Measurements from ENCODE around the gene BBS12. TPM values are rescaled to one million over a fixed set of nuclear protein-coding genes. Genes with fewer than 3 reads are reported as not detected.

The BBS12 gene
- total RNA-seq (7.4 and 8.4 TPM in 2 replicates), polyA plus RNA-seq (1.5 and 3.6 TPM in 2 replicates), polyA minus RNA-seq (ENCODE audit: low replicate concordance) (1.1 TPM in 1 of 2 replicates, not detected in the other)
- 2.0 and 3.3 TPM in 2 replicates for polyA plus RNA-seq (2012)

DNA sequence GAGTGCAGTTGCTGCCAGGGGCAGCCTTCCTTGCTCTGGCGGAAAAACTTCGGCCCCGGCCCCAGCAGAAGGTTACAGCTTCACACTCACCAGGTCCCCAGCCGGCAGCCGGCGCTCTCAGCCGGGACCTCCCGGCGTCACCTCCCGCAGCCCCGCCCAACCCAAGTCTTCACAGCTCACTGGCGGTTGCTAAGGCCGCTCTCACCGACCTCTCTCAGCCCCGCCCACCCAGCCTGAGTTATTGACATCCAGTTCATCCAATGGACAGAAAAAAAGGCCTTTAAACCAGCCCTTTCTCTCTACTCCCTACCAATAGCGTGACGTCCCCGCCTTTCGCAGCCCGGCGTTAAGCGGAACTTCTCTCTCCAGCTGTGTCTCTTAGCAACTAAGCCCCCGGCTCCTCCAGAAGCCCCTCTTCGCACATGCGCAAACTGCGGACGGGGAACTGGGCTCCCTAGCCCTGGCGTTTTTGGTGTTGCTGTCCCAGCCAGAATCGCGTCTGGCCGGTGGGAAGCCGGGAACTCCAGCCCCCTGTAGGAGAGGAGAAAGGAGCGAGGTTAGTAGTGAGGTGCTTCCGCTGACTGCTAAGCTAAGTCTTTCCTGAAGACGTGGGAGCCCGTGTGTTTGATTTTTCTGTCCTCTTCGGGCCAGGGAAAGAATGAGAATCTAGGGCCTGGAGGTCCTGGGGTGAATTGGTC, at the start of gene BBS12:
Gene BBS12, plus strand, starts transcription at position 376 of the 698 bp plus-strand sequence. CDS start 9,189 bp downstream, outside the sequence.
- H3K79me2 ChIP-seq (ENCODE audit: control insufficient read depth, insufficient read depth, low read length) = no peaks in the 10 kb centered on the region
- peaks cover 5% of the 10 kb centered on the region for H3K4me1 ChIP-seq (ENCODE audit: control insufficient read depth, extremely low read depth, insufficient read depth, low read length)
- H3K9me3 ChIP-seq (ENCODE audit: control insufficient read depth, insufficient read depth, low read depth, low read length) = no peaks in the 10 kb centered on the region
- no peak for TF ChIP-seq EZH2 (IDR thresholded peaks at IDR 0.05; ENCODE audit: low read length, missing control alignments)
- TF ChIP-seq, protein P1, sequence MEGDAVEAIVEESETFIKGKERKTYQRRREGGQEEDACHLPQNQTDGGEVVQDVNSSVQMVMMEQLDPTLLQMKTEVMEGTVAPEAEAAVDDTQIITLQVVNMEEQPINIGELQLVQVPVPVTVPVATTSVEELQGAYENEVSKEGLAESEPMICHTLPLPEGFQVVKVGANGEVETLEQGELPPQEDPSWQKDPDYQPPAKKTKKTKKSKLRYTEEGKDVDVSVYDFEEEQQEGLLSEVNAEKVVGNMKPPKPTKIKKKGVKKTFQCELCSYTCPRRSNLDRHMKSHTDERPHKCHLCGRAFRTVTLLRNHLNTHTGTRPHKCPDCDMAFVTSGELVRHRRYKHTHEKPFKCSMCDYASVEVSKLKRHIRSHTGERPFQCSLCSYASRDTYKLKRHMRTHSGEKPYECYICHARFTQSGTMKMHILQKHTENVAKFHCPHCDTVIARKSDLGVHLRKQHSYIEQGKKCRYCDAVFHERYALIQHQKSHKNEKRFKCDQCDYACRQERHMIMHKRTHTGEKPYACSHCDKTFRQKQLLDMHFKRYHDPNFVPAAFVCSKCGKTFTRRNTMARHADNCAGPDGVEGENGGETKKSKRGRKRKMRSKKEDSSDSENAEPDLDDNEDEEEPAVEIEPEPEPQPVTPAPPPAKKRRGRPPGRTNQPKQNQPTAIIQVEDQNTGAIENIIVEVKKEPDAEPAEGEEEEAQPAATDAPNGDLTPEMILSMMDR (conservative IDR thresholded peaks at IDR 0.05 in 1 of 2, IDR thresholded peaks at IDR 0.05 in 1 of 2; ENCODE audit: low read depth in 1 of 2, low read length in 2 of 2) = peak; percentile 22 to 42
- peak within 1 kb of the TSS; percentile 92 for H3K27ac ChIP-seq (ENCODE audit: insufficient read depth, low read length)
- H3K4me3 ChIP-seq (replicated peaks in 1 of 4; ENCODE audit: control extremely low read depth in 1 of 4, insufficient read depth in 1 of 4, low read depth in 3 of 4, low read length in 4 of 4) = peak within 1 kb of the TSS; percentile 46 to 92 (median 66)
- no peaks in the 10 kb centered on the region for H3K27me3 ChIP-seq (ENCODE audit: control insufficient read depth, insufficient read depth, low read length)
- peak within 1 kb of the TSS; percentile 97 for H3K4me2 ChIP-seq (ENCODE audit: extremely low read depth, insufficient read depth, low read length)
- peak; percentile 99 for DNase-seq (ENCODE audit: low read depth in 2 of 2)
- H3K36me3 ChIP-seq (ENCODE audit: control insufficient read depth, insufficient read depth, low read length) = no peaks in the 10 kb centered on the region
- peak within 1 kb of the TSS; percentile 54 for H3K9ac ChIP-seq (ENCODE audit: insufficient read depth, low read length)
- no peaks in the 10 kb centered on the region for H4K20me1 ChIP-seq (ENCODE audit: control insufficient read depth, extremely low read depth, insufficient read depth, low read length)
- peak within 1 kb of the TSS; percentile 85 for H2AFZ ChIP-seq (ENCODE audit: low read length)

DNA sequence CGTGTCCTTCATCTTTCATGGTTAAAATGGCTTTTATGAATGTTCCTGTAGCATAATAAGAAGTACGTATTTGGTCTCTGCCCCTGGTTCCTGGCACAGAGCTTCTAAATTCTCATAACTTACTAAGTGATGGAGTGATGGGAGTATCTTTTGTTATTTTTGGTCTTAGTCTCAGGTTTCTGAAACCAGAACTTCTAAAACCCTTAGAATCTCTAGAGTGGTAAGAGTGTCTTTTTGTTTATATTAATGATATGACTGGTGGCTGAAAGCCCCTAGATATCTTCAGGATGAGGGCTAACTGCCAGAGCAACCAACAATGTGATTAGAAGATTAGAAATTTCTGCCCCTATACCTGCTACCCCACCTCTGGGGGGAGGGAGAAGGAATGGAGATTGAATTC, 45.8 kb upstream of the BBS12 start:
- DNase-seq (ENCODE audit: low read depth in 2 of 2) = no peak
- H3K9me3 ChIP-seq (ENCODE audit: control insufficient read depth, insufficient read depth, low read depth, low read length) = no peaks in the 10 kb centered on the region
- H3K4me2 ChIP-seq (ENCODE audit: extremely low read depth, insufficient read depth, low read length) = no peak overlapping the region
- no peak overlapping the region for H3K4me3 ChIP-seq (replicated peaks in 1 of 4; ENCODE audit: control extremely low read depth in 1 of 4, insufficient read depth in 1 of 4, low read depth in 3 of 4, low read length in 4 of 4)
- H2AFZ ChIP-seq (ENCODE audit: low read length) = no peak overlapping the region
- H3K79me2 ChIP-seq (ENCODE audit: control insufficient read depth, insufficient read depth, low read length) = no peaks in the 10 kb centered on the region
- H4K20me1 ChIP-seq (ENCODE audit: control insufficient read depth, extremely low read depth, insufficient read depth, low read length) = no peaks in the 10 kb centered on the region
- H3K9ac ChIP-seq (ENCODE audit: insufficient read depth, low read length) = no peak overlapping the region
- H3K36me3 ChIP-seq (ENCODE audit: control insufficient read depth, insufficient read depth, low read length) = no peaks in the 10 kb centered on the region
- H3K27me3 ChIP-seq (ENCODE audit: control insufficient read depth, insufficient read depth, low read length) = no peaks in the 10 kb centered on the region
- no peak overlapping the region for H3K27ac ChIP-seq (ENCODE audit: insufficient read depth, low read length)
- H3K4me1 ChIP-seq (ENCODE audit: control insufficient read depth, extremely low read depth, insufficient read depth, low read length) = no peaks in the 10 kb centered on the region
- TF ChIP-seq EZH2 (IDR thresholded peaks at IDR 0.05; ENCODE audit: low read length, missing control alignments) = no peak
- TF ChIP-seq, protein P1 (conservative IDR thresholded peaks at IDR 0.05 in 1 of 2, IDR thresholded peaks at IDR 0.05 in 1 of 2; ENCODE audit: low read depth in 1 of 2, low read length in 2 of 2) = no peak

DNA sequence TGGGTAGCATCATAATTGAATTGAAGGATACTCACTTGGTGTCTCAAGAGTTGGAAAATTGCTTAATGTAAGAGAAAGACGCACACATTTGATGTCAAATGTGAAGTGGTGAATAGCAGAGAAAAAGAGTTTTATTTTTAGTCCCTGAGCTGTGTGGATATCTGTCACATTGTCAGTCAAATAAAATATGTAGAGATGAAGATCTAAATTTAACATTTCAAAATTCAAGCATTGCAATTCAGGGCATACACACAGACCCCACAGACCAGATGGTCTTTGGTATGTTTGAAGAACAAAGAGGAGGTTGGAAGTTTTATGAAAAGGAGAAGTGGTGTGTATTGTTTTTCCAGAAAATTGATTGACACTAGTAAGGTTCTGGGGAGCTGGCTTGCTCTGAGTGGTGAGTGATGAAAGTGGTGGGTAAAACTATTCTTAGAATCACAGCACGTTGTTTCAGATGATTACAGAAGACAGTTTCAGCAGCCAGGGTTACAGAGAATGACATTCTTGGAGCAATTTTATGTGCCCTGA, 44.9 kb upstream of the BBS12 start:
- Histone ChIP-seq H2AFZ (ENCODE audit: low read length) (no peak overlapping the region), H3K27ac (ENCODE audit: insufficient read depth, low read length) (no peak overlapping the region), H3K9ac (ENCODE audit: insufficient read depth, low read length) (no peak overlapping the region), H3K4me3 (replicated peaks in 1 of 4; ENCODE audit: control extremely low read depth in 1 of 4, insufficient read depth in 1 of 4, low read depth in 3 of 4, low read length in 4 of 4) (no peak overlapping the region), H3K36me3 (ENCODE audit: control insufficient read depth, insufficient read depth, low read length) (no peaks in the 10 kb centered on the region), H3K9me3 (ENCODE audit: control insufficient read depth, insufficient read depth, low read depth, low read length) (no peaks in the 10 kb centered on the region), H3K4me1 (ENCODE audit: control insufficient read depth, extremely low read depth, insufficient read depth, low read length) (no peaks in the 10 kb centered on the region), H4K20me1 (ENCODE audit: control insufficient read depth, extremely low read depth, insufficient read depth, low read length) (no peaks in the 10 kb centered on the region), H3K79me2 (ENCODE audit: control insufficient read depth, insufficient read depth, low read length) (no peaks in the 10 kb centered on the region), H3K4me2 (ENCODE audit: extremely low read depth, insufficient read depth, low read length) (no peak overlapping the region), H3K27me3 (ENCODE audit: control insufficient read depth, insufficient read depth, low read length) (no peaks in the 10 kb centered on the region)
- peak in 1 of 2 donors; percentile 62 for DNase-seq (ENCODE audit: low read depth in 2 of 2)
- TF ChIP-seq, protein P1 (conservative IDR thresholded peaks at IDR 0.05 in 1 of 2, IDR thresholded peaks at IDR 0.05 in 1 of 2; ENCODE audit: low read depth in 1 of 2, low read length in 2 of 2) = no peak
- TF ChIP-seq EZH2 (IDR thresholded peaks at IDR 0.05; ENCODE audit: low read length, missing control alignments) = no peak

Measured in fibroblast of lung (primary cell).